ENCODE results near the gene NKD2.

Gene NKD2

DNA sequence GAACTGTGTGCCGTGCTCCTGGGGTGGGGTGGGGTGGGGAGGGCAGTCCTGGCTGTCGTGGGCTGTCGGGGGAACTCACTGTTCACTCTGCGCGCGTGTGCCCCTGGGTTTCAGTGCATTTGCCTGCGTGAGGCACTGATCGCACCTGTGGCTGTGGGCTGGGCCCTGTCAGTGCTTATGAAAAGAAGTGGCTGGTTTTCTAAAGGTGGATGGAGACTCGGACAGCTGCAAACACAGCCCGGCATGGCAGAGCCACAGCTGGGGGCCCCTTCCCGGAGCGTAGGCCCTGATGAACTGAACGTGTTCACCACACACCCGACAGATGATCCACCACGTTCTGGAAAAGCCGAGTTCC lies 42.7 kb downstream of the NKD2 start:
- Histone ChIP-seq H3K36me3 (ENCODE audit: control insufficient read depth, insufficient read depth, low read length) (no peaks in the 10 kb centered on the region), H3K4me3 (replicated peaks; ENCODE audit: low read depth, low read length) (no peak overlapping the region), H3K27me3 (replicated peaks; ENCODE audit: control insufficient read depth, insufficient read depth, low read length) (no peaks in the 10 kb centered on the region; the same call in 1 of the 2 replicates)
- DNase-seq (ENCODE audit: extremely low read depth, insufficient read length), result no peak
- TF ChIP-seq, protein P1, sequence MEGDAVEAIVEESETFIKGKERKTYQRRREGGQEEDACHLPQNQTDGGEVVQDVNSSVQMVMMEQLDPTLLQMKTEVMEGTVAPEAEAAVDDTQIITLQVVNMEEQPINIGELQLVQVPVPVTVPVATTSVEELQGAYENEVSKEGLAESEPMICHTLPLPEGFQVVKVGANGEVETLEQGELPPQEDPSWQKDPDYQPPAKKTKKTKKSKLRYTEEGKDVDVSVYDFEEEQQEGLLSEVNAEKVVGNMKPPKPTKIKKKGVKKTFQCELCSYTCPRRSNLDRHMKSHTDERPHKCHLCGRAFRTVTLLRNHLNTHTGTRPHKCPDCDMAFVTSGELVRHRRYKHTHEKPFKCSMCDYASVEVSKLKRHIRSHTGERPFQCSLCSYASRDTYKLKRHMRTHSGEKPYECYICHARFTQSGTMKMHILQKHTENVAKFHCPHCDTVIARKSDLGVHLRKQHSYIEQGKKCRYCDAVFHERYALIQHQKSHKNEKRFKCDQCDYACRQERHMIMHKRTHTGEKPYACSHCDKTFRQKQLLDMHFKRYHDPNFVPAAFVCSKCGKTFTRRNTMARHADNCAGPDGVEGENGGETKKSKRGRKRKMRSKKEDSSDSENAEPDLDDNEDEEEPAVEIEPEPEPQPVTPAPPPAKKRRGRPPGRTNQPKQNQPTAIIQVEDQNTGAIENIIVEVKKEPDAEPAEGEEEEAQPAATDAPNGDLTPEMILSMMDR (IDR thresholded peaks at IDR 0.05; ENCODE audit: insufficient read depth, low read length, poor library complexity, severe bottlenecking), result no peak

DNA sequence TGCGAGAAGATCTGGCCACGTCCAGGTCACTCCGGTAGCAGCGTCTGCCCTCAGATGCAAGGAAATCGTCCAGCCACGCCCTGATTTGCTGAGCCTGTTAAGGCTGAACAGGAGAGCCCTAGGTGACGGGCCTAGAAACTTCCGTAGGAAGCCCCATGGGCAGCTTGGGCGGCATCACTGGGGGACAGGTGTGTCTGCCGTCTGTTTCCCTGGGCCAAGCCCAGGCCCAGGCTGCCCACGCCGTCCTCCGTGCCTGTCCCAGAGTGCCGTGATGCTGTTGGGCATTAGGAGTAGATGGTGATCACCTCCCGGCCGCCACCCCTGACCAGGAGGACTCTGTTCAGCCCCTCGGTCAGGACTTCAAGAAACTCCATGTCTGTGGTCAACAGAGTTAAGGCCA lies 43.5 kb downstream of the NKD2 start:
- Histone ChIP-seq H3K27me3 (replicated peaks; ENCODE audit: control insufficient read depth, insufficient read depth, low read length) (no peaks in the 10 kb centered on the region; the same call in 1 of the 2 replicates), H3K4me3 (replicated peaks; ENCODE audit: low read depth, low read length) (no peak overlapping the region), H3K36me3 (ENCODE audit: control insufficient read depth, insufficient read depth, low read length) (no peaks in the 10 kb centered on the region)
- TF ChIP-seq, protein P1 (IDR thresholded peaks at IDR 0.05; ENCODE audit: insufficient read depth, low read length, poor library complexity, severe bottlenecking), result no peak
- DNase-seq (ENCODE audit: extremely low read depth, insufficient read length), result no peak

DNA sequence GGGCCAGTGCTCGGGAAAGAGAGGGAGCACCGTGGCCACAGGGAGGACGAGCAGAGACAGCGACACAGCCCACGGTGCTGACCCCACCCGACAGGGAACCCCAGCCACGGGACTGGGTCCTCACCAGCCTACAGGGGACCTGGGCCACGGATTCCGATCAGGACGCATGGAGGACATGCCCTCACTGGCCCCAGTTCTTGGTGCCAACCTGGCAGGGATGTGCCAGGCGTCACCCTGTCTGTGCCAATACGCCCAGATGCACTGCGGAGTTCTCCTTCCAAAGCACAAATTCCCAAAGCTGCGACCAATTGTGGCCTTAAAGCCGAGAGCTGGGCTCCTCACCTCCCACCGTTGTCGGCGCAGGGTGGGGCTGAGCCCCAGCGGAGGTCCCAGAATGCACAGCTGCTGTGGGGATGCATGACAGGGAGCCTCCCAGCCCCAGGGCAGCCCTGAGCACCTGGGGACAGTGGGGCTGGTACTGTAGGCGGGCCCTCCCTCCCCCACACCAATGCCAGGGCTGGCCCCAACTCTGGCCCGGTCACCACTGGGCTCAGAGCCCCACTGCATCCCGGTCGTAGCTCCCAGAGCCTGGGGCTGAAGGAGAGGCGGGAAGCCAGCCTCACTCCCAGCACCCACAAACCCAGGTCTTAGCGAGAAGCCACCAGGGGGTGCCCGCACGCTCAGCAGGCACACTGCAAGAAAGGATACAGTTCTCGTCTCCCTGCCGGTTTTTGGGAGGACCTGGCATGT lies 44.2 kb downstream of the NKD2 start:
- no peaks in the 10 kb centered on the region for H3K36me3 ChIP-seq (ENCODE audit: control insufficient read depth, insufficient read depth, low read length)
- no peaks in the 10 kb centered on the region; the same call in 1 of the 2 replicates for H3K27me3 ChIP-seq (replicated peaks; ENCODE audit: control insufficient read depth, insufficient read depth, low read length)
- no peak for DNase-seq (ENCODE audit: extremely low read depth, insufficient read length)
- H3K4me3 ChIP-seq (replicated peaks; ENCODE audit: low read depth, low read length), result no peak overlapping the region
- TF ChIP-seq, protein P1 (IDR thresholded peaks at IDR 0.05; ENCODE audit: insufficient read depth, low read length, poor library complexity, severe bottlenecking), result peak; percentile 2

DNA sequence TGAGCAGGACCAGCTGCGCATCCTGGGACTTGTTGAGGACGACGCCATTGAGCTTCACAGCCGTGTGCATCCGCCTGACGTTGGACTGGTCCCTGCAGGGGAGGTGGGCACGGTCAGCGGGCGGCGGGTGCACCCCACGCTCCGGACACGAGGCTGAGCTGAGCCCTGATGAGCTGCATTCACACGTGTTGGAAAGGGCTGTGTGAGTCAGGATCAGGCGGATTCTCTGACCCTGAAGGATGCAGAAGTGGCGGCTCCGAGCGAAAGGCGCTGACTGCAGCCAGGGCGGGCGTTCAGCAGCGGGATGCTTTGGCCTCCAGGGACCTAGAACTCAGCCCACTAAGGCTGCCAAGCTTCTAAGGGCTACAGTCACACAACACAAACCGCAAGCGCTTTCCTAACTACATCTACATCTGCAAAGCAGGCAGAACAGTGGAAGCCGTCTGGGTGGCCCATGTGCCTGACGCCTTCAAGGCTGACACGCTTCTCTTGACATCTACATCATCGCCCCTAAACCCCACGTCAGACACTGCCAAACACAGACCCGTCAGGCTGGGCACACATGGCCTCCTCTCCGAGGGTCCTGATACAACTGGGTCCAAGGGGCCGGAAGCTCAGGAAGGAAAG lies 44.9 kb downstream of the NKD2 start:
- DNase-seq (ENCODE audit: extremely low read depth, insufficient read length), result no peak
- TF ChIP-seq, protein P1 (IDR thresholded peaks at IDR 0.05; ENCODE audit: insufficient read depth, low read length, poor library complexity, severe bottlenecking), result no peak
- no peaks in the 10 kb centered on the region for H3K36me3 ChIP-seq (ENCODE audit: control insufficient read depth, insufficient read depth, low read length)
- no peaks in the 10 kb centered on the region; the same call in 1 of the 2 replicates for H3K27me3 ChIP-seq (replicated peaks; ENCODE audit: control insufficient read depth, insufficient read depth, low read length)
- H3K4me3 ChIP-seq (replicated peaks; ENCODE audit: low read depth, low read length), result no peak overlapping the region

DNA sequence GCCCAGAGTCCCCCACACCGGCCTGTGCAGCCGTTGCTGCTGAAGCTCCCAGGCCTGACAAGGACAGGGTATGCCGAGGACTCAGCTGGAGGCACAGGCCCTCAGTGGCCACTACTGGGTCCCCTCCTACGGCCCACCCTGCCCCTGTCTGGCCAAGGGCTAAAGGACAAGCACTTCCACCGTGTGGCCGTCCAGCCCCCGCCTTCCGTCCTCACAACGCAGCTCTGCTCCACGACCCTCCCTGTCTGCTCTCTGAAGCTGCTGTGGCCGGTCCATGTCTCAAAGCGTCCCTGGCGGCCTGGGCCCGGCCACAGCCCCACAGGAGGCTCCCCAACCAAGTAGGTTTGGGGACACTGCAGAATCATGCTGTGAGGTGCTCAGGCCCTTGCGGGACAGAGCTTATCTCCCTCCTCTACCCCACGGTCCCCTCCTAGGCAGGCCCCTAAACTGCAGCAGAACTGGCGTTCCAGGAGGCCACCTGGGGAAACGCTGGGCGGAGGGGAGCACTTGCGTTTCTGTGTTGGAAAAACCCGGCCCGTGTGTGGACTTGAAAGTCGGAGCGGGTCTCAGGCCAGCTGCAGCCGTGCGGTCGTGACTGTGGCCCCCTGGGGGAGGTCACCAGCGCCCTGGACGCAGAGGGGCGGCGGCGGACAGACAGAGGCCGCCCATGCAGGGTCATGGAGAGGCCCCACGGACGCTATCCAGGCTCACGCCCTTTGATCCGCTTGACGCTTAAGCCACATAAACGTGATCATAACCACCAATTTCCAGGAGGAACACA lies 45.6 kb downstream of the NKD2 start:
- no peak for DNase-seq (ENCODE audit: extremely low read depth, insufficient read length)
- Histone ChIP-seq H3K36me3 (ENCODE audit: control insufficient read depth, insufficient read depth, low read length) (no peaks in the 10 kb centered on the region), H3K27me3 (replicated peaks; ENCODE audit: control insufficient read depth, insufficient read depth, low read length) (no peaks in the 10 kb centered on the region; the same call in 1 of the 2 replicates), H3K4me3 (replicated peaks; ENCODE audit: low read depth, low read length) (no peak overlapping the region)
- TF ChIP-seq, protein P1 (IDR thresholded peaks at IDR 0.05; ENCODE audit: insufficient read depth, low read length, poor library complexity, severe bottlenecking), result no peak

Measured in GM06990 (cell line).